ENCODE data around the gene CBFA2T3.

Gene CBFA2T3

DNA sequence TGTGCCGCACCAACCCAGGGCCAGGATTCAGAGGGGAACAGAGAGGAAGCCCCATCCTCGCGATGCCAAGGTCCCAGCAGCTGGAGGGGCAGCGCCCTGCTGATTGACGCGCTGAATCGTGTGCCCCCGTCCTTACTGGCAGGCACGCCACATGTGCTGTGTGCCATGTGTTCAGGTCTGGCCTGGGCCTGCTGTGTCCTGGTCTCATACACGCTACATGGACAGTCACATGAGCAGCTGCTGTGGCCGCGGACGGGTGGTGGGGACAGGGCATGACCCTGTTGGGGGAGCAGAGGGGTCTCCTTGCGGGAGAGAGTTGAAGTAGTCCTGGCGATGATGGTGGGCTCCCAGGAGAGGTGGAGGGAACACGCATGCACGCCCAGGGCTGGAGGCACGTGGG lies 18.0 kb downstream of the CBFA2T3 start:
- TF ChIP-seq, protein P1, sequence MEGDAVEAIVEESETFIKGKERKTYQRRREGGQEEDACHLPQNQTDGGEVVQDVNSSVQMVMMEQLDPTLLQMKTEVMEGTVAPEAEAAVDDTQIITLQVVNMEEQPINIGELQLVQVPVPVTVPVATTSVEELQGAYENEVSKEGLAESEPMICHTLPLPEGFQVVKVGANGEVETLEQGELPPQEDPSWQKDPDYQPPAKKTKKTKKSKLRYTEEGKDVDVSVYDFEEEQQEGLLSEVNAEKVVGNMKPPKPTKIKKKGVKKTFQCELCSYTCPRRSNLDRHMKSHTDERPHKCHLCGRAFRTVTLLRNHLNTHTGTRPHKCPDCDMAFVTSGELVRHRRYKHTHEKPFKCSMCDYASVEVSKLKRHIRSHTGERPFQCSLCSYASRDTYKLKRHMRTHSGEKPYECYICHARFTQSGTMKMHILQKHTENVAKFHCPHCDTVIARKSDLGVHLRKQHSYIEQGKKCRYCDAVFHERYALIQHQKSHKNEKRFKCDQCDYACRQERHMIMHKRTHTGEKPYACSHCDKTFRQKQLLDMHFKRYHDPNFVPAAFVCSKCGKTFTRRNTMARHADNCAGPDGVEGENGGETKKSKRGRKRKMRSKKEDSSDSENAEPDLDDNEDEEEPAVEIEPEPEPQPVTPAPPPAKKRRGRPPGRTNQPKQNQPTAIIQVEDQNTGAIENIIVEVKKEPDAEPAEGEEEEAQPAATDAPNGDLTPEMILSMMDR (IDR thresholded peaks at IDR 0.05; ENCODE audit: control insufficient read depth, insufficient read depth, low read depth, low read length, missing control alignments): no peak
- no peak for DNase-seq (ENCODE audit: low read depth)

GRCh38 chr16:88957887-88958577 lies 19.0 kb downstream of the CBFA2T3 start:
- DNase-seq (ENCODE audit: low read depth): no peak
- no peak overlapping the region for H3K4me3 ChIP-seq (ENCODE audit: control insufficient read depth, low read depth, low read length)
- TF ChIP-seq, protein P1 (IDR thresholded peaks at IDR 0.05; ENCODE audit: control insufficient read depth, insufficient read depth, low read depth, low read length, missing control alignments): no peak

More for the DNA sequence above, 18.0 kb downstream of the CBFA2T3 start:
- no peak overlapping the region for H3K4me3 ChIP-seq (ENCODE audit: control insufficient read depth, low read depth, low read length)

DNA sequence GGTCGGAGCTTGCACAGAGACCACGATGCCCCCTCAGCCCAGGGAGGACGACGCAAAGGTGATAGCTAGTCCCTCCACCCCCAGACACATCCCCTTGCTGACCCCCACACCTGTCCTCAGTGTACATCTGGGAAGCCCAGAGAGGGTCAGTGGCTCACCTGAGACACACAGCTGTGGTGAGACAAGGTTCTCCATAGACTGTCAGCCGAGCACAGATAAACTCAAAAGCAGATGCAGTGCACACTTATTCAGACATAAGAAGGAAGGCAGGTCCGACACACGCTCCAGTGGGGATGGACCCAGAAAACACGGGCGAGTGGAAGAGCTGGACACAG lies 19.6 kb downstream of the CBFA2T3 start:
- no peak overlapping the region for H3K4me3 ChIP-seq (ENCODE audit: control insufficient read depth, low read depth, low read length)

DNA sequence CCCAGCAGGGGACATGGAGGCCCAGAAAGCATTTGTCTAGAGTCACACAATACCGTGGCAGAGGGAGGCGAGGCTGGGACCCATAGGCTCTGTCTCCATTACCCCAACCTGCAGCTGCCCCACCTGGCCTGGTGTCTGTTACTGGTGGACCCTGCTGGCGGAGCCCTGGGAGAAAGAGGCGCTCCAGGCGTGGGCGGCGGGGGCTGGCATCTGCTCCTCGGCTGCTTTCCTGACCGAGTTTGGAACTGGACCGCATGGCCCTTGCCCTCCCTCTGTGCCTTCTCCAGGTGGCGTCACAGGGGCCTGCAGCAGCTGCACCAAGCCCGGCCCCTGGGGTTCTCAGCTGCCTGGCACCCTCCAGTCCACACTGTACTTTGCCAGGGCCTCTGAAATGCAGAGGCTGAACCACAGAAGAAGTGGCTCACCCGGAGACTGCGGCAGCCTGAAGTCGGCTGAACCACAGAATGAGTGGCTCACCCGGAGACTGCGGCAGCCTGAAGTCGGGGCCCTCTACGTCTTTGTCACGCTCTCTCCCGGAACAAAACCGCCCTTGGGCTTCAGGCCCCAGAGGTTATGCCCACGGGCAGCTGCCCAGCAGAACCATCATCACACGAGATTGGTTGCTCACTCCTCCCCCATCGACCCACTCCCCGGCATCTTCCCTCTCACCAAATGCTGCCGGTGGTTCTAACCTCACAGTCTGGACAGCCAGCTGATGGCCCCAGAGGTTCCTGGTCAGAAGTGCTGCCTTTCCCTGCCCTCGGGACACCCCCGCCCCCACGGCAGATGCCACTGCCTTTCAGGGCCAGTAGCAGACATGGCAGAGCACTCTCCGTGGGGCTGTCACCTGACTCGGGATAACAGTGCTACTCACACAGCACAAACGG lies 20.2 kb downstream of the CBFA2T3 start:
- no peak for DNase-seq (ENCODE audit: low read depth)
- no peak overlapping the region for H3K4me3 ChIP-seq (ENCODE audit: control insufficient read depth, low read depth, low read length)
- TF ChIP-seq, protein P1 (IDR thresholded peaks at IDR 0.05; ENCODE audit: control insufficient read depth, insufficient read depth, low read depth, low read length, missing control alignments): no peak

More for the DNA sequence above, 19.6 kb downstream of the CBFA2T3 start:
- TF ChIP-seq, protein P1 (IDR thresholded peaks at IDR 0.05; ENCODE audit: control insufficient read depth, insufficient read depth, low read depth, low read length, missing control alignments): no peak
- no peak for DNase-seq (ENCODE audit: low read depth)

DNA sequence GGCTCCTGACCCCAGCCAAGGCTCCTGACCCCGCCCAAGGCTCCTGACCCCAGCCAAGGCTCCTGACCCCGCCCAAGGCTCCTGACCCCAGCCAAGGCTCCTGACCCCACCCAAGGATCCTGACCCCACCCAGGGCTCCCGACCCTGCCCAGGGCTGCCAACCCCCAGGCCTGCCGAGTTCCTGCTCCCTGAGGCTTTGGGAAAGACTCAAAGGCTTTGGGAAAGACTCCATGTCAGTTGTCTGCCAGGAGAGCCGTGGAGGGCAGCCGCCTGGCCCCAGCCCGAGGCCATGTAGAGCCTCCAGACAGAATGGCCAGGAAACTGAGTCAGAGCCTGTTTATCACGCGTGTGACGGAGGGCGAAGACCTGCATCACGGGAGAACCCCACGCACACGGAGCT lies 21.1 kb downstream of the CBFA2T3 start:
- TF ChIP-seq, protein P1 (IDR thresholded peaks at IDR 0.05; ENCODE audit: control insufficient read depth, insufficient read depth, low read depth, low read length, missing control alignments): no peak
- no peak overlapping the region for H3K4me3 ChIP-seq (ENCODE audit: control insufficient read depth, low read depth, low read length)
- DNase-seq (ENCODE audit: low read depth): no peak

DNA sequence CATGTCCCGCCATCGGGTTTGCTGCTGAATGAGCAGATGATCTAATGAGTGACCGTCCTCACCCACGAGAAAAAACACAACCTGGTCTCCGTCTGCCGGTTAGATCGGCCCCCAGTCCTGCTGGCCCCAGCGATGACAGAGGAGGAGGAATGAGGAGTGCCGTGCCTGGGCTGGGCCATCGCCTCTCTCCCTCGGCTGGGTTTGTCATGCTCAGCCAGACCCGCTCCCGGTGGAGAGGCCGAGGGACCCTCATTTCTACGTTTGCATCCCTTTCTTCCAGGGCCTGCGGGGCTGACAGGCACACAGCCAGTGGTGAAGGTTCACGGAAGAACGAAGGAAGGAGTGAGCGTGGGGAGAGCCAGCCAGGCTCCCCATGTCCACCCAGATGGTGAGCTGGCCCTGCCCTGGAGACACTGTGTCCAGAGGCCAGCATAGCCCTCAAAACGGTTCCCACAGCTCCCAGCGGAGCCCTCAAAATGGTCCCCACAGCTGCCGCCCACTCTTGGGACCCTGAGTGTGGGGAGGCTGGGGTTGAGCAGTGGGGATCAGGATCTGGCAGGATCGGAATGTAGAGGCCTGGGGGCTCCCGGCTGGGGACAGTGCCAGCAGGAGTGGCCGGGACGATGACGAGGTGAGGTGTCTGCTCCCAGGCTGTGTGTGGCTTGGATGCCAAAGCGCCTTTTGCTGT lies 23.9 kb downstream of the CBFA2T3 start:
- TF ChIP-seq, protein P1 (IDR thresholded peaks at IDR 0.05; ENCODE audit: control insufficient read depth, insufficient read depth, low read depth, low read length, missing control alignments): no peak
- no peak for DNase-seq (ENCODE audit: low read depth)
- H3K4me3 ChIP-seq (ENCODE audit: control insufficient read depth, low read depth, low read length): no peak overlapping the region
